Upper lobe of left lung (tissue), 6 donors: ENCODE measurements around the gene SEMA4A. TPM values are rescaled to one million over a fixed set of nuclear protein-coding genes. Genes with fewer than 3 reads are reported as not detected.

Experiments used
- ATAC-seq, 2 donors: fragments of 200-7000 bp; cut with Tn5 transposase; one replicate each; pipeline ENCODE4 v1.9.1; 2022; ENCODE audit warnings: mild to moderate bottlenecking in 2 of 2, moderate library complexity in 2 of 2; ENCODE audit not compliant: low FRiP score in 2 of 2
- DNase-seq, 2 donors: peaks; one replicate each; pipeline ENCODE4 v3.0.0-alpha.2; 2019 to 2020
- H3K27ac ChIP-seq, 4 donors: fragments of 200-600 bp; sonication (generic); one replicate each; pipeline ENCODE4 v1.5.1; 2016 to 2019
- H3K27me3 ChIP-seq, 4 donors: fragments of 200-600 bp; sonication (generic); one replicate each; pipeline ENCODE4 v1.5.1; 2017 to 2019
- H3K36me3 ChIP-seq, 4 donors: fragments of 200-600 bp; sonication (generic); one replicate each; pipeline ENCODE4 v1.5.1; 2016 to 2019
- H3K4me1 ChIP-seq, 4 donors: fragments of 200-600 bp; sonication (generic); one replicate each; pipeline ENCODE4 v1.5.1; 2018 to 2019
- H3K4me3 ChIP-seq, 4 donors: fragments of 200-600 bp; sonication (generic); one replicate each; pipeline ENCODE4 v1.5.1; 2017 to 2019; ENCODE audit warnings: mild to moderate bottlenecking in 2 of 4, moderate library complexity in 1 of 4
- H3K9me3 ChIP-seq, 4 donors: fragments of 200-600 bp; sonication (generic); one replicate each; pipeline ENCODE4 v1.5.1; 2018 to 2019
- EP300 ChIP-seq, 4 donors: sonication (generic); formaldehyde crosslinking; IDR thresholded peaks; one replicate each; pipeline ENCODE4 v1.5.1; 2017; ENCODE audit warnings: antibody characterized with exemption in 4 of 4, control low read depth in 2 of 4
- POLR2A ChIP-seq, 4 donors: fragments of 450-650 bp; IDR thresholded peaks; one replicate each; pipeline ENCODE4 v1.5.1; 2016 to 2017; ENCODE audit warnings: antibody characterized with exemption in 4 of 4, mild to moderate bottlenecking in 2 of 4
- POLR2AphosphoS5 ChIP-seq, 2 donors: sonication (generic); formaldehyde crosslinking; IDR thresholded peaks; one replicate each; pipeline ENCODE4 v1.5.1; 2017; ENCODE audit warnings: antibody characterized with exemption in 2 of 2
- WGBS, 2 donors: methylation state at CpG; one replicate each; pipeline ENCODE4 v1.1.5; 2017 to 2018; 5-methylcytosine and 5-hydroxymethylcytosine counted together
- total RNA-seq, 6 donors: library from RNA; depleted of rRNA in 4 of 6; stranded (reverse); fragments of >200 nt in 4 of 6; gene quantifications; one replicate each; pipeline versions ENCODE4 v1.1.0 to v1.2.1, GENCODE V29; 2016 to 2021
- TF ChIP-seq, protein P1 (sequence below), 6 experiments: fragments of 450-650 bp in 4 of 6; fragments of 200-600 bp in 2 of 6; sonication (generic) in 2 of 6; IDR thresholded peaks; one replicate each; pipeline ENCODE4 v1.5.1; 2016 to 2019; ENCODE audit warnings: antibody characterized with exemption in 6 of 6
- donor health status: DM: no; HTN: no; CAD: no; lungs with moderate emphysema.
- donor health status: DM: no; HTN: yes; CAD: no; lungs with severe emphysema.

SEMA4A gene
- total RNA-seq, result 10 to 100 TPM; 28.9 to 65.9 (median 33.5) TPM

GRCh38 chr1:156153362-156153761 lies at the start of gene SEMA4A:
Gene SEMA4A, plus strand, starts transcription at chr1:156153585. Its CDS starts 994 bp downstream, at chr1:156154579.
- Histone ChIP-seq H3K27ac (peak within 1 kb of the TSS; percentile 62 to 82 (median 72)), H3K4me1 (peaks cover 0 to 37% (median 19%) of the 10 kb centered on the region in 4 donors), H3K36me3 (peaks cover 0 to 2% (median 0%) of the 10 kb centered on the region in 4 donors), H3K4me3 (peak within 1 kb of the TSS in 3 of 4 donors; percentile 24 to 33 (median 28)), H3K27me3 (no peaks in the 10 kb centered on the region), H3K9me3 (no peaks in the 10 kb centered on the region)
- WGBS, 2 donors, result 51 to 69% methylated on average over 8 to 10 of the region's 10 CpGs
- TF ChIP-seq POLR2A (IDR thresholded peaks at IDR 0.05), result peak in 1 of 4 donors; percentile 26
- TF ChIP-seq, protein P1, sequence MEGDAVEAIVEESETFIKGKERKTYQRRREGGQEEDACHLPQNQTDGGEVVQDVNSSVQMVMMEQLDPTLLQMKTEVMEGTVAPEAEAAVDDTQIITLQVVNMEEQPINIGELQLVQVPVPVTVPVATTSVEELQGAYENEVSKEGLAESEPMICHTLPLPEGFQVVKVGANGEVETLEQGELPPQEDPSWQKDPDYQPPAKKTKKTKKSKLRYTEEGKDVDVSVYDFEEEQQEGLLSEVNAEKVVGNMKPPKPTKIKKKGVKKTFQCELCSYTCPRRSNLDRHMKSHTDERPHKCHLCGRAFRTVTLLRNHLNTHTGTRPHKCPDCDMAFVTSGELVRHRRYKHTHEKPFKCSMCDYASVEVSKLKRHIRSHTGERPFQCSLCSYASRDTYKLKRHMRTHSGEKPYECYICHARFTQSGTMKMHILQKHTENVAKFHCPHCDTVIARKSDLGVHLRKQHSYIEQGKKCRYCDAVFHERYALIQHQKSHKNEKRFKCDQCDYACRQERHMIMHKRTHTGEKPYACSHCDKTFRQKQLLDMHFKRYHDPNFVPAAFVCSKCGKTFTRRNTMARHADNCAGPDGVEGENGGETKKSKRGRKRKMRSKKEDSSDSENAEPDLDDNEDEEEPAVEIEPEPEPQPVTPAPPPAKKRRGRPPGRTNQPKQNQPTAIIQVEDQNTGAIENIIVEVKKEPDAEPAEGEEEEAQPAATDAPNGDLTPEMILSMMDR (IDR thresholded peaks at IDR 0.05), result no peak
- peak in 1 of 2 donors; percentile 60 for ATAC-seq
- DNase-seq, result peak in 1 of 2 donors; percentile 79

DNA sequence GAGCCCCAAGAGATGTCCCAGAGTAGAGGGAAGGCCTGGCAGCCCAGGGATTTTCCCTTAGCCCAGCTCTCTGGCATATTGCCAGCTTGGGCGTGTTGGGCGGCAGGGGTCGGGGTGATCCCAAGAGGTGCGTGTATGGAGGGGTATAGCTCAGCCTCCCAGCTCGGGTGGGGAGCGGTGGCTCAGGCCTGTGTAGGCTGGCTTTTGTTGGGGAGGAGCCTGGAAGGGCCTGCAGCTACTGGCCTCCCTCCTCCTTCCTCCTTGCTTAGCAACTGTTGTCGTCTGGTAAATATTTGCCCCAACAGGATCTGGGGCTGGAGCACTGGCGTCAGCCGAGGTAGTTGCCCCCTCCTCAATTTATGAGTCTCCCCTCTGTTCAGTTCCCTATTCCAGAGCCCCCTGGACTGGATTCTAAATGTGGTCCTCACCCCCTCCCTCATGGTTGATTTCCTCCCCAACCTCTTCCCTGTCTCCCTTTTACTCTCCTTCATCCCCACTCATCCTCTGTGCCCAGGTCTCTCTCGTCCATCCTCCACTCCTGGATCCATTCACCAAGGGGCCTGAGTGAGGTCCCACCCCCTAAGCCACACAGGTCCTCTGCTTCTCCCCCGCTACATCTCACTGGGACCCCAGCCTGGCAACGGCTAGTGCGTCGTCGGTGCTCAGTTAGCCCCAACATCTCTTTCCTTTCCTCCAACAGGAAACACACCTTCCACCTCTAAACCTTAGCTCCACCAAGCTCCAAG lies 49.1 kb upstream of the SEMA4A start:
- Histone ChIP-seq H3K27me3 (no peaks in the 10 kb centered on the region), H3K9me3 (no peaks in the 10 kb centered on the region), H3K27ac (peak overlapping the region; percentile 90 to 96 (median 92)), H3K4me3 (peak overlapping the region in 1 of 4 donors; percentile 27), H3K36me3 (no peaks in the 10 kb centered on the region), H3K4me1 (peaks cover 45 to 63% (median 50%) of the 10 kb centered on the region in 4 donors)
- DNase-seq (peak; percentile 82 to 83), ATAC-seq (peak; percentile 81 to 88)
- WGBS, 2 donors, result 31 to 34% methylated on average over 15 of the region's 15 CpGs
- TF ChIP-seq POLR2AphosphoS5 (IDR thresholded peaks at IDR 0.05), result peak in 1 of 2 donors; percentile 56
- TF ChIP-seq POLR2A (IDR thresholded peaks at IDR 0.05), result peak in 2 of 4 donors; percentile 11 to 24
- TF ChIP-seq, protein P1 (IDR thresholded peaks at IDR 0.05), result no peak

DNA sequence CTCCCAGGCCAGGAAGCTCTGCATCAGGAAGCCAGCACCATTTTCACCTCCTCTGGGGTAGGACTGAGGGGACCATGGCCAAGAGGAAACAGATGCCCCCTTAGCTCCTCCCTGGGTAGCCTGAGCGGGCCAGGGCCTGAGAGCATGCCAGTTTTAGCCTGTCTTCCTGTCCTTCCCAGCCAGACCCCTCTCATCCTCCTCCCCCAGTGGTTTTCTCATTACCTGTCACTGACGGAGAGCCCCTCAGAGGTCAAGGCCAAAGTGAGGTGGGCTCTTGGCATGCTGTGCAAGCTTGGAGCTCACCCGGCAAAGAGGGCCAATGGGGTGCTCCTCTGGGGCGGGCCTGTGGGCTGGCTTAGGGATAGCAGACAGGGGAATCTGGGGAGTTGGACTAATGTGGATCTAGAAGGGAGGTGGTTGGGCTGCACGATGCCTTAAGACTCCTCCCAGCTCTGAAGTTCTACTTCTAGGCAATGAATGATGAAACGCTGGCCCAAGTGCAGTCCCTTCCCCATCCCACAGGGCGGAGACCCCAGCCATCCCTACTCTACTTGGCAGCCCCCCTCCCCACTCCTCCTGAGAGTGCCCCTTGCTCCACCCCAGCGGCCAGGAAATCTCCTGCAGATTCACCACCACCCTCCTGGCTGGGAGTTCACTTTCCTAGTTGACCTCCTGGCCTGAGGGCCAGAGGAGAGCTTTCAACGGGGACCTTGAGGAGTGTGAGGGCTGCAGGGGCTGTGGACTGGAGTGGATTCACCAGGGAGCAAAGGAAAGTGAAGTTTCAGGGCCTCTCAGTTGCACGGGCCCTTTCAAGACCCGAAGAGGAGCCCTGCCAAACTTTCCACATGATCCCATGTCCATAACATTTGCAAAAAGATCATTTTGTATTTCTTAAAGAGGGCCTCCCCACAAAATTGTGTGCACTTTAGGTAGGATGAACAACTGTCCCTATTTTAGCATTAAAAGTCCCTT lies 48.2 kb upstream of the SEMA4A start:
- no peaks in the 10 kb centered on the region for H3K9me3 ChIP-seq
- DNase-seq, result peak in 1 of 2 donors; percentile 38
- H3K27me3 ChIP-seq, result no peaks in the 10 kb centered on the region
- H3K27ac ChIP-seq, result peak overlapping the region; percentile 90 to 96 (median 92)
- ATAC-seq, result peak; percentile 35 to 54
- whole genome bisulfite sequencing, 2 donors, result 61 to 65% methylated on average over 11 of the region's 11 CpGs
- TF ChIP-seq, protein P1 (IDR thresholded peaks at IDR 0.05), result peak in 1 of 6 experiments; percentile 23
- TF ChIP-seq POLR2A (IDR thresholded peaks at IDR 0.05) (peak in 1 of 4 donors; percentile 21), EP300 (IDR thresholded peaks at IDR 0.05) (no peak), POLR2AphosphoS5 (IDR thresholded peaks at IDR 0.05) (no peak)
- H3K36me3 ChIP-seq, result no peaks in the 10 kb centered on the region
- H3K4me1 ChIP-seq, result peaks cover 45 to 63% (median 50%) of the 10 kb centered on the region in 4 donors
- H3K4me3 ChIP-seq, result peak overlapping the region in 3 of 4 donors; percentile 33 to 41 (median 39)

GRCh38 chr1:156106624-156107488 lies 46.5 kb upstream of the SEMA4A start:
- TF ChIP-seq POLR2A (IDR thresholded peaks at IDR 0.05), result peak in 1 of 4 donors; percentile 13
- TF ChIP-seq, protein P1 (IDR thresholded peaks at IDR 0.05), result no peak
- Histone ChIP-seq H3K27me3 (no peaks in the 10 kb centered on the region), H3K36me3 (no peaks in the 10 kb centered on the region), H3K4me1 (peaks cover 45 to 53% (median 48%) of the 10 kb centered on the region in 4 donors), H3K9me3 (no peaks in the 10 kb centered on the region), H3K27ac (peak overlapping the region; percentile 90 to 96 (median 92)), H3K4me3 (peak overlapping the region in 3 of 4 donors; percentile 33 to 41 (median 39))
- DNase-seq, result peak in 1 of 2 donors; percentile 29
- ATAC-seq, result peak in 1 of 2 donors; percentile 1
- 41 to 54% methylated on average over 10 to 14 of the region's 14 CpGs for WGBS, 2 donors
